ELR (cell line): ENCODE results near the gene HOXA9.
A peak's percentile ranks its signal among the peaks of the same experiment; 100 is the strongest.

Experiments used
- DNase-seq: peaks from one replicate; pipeline ENCODE4 v3.0.0-alpha.2; 2015; ENCODE audit warnings: low read depth

HOXA9 gene

GRCh38 chr7:27164367-27165088, 809 bp downstream of the HOXA9 start:
- DNase-seq, result no peak

DNA sequence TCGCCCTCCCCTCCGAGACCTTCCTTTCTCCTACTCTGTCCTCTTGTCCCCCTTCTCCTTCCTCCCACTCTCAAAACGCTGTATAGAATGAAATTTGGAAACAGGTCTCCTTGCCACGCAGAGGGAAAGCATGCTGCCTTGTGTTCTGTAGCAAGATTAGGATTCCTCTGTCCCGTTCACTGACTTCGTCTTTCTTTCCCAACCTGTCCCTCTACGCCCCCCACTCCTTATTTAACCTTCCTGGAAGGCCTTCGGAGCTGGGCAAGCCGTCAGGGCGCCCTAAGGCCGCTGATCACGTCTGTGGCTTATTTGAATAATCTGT, 1.3 kb downstream of the HOXA9 start:
- no peak for DNase-seq

GRCh38 chr7:27163288-27164044, 1.9 kb downstream of the HOXA9 start:
- no peak for DNase-seq

DNA sequence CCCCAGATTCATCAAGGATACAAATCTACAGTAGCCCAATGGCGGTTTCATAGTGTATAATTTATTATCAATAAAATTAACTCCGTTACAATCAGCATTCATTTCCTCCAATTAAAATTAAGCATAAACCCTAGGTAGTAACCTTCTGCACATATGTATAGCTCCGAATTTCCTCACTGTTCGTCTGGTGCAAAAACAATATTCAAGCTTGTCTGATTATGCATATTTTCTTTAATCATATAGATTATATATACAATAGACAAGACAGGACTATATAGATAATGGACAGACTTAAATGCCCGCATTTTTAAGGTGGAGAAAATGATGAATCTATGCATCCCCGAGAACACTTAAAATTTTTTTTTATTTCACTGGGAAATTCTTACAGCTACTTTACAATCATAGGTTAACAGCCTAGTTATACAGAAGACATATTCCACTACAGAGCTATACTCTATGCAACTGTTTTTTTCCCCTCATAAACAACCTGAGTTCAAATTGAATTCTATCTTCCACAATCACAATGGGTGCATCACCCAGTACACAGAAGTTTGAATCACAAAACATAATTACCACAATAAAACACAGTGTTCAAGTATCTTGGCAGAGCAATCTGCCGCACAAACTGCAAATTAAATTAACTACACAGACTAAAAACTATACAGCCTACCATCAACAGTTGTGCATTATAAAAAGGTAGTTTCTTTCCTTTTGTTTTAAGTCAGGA, 2.6 kb downstream of the HOXA9 start:
- DNase-seq, result no peak

DNA sequence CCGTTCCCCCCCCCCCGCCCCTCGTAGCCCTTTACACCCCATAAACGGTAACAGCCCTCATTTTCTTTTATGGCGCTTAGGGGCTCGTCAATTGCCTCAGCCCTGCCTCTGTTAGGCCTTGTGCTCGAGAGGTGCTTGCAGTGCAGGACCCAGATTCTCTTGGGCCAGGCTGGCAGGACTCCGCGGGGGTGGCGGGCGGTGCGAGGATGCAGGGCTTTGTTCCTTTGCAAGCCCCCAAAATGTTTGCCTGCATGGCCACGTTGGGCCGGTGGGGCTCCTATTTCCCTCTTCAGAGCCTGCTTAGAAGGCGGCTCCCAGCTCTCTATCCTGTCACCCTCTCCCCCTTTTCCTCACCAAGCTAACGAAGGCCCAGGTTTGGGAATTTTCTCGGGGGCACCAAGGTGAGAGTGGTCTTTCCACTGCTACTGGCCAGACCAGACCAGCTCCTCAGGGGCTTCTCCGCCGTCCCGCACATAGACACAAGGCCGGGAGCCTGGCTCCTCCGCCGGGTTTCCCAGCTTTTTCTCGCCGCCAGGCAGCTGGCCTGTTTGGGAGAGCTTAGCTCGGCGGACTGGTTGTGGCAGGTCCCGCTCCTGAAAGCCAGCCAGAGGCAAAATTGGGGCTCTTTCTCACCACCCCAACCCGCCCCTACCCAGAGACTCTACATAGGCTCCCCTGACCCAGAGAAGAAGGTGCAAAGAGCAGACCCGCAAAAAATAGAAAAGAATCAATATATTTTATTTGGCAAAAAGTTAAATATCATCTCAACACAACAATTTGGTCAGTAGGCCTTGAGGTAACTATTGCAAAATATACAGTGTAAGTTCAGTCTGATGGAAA, 3.4 kb downstream of the HOXA9 start:
- DNase-seq, result no peak

GRCh38 chr7:27161214-27161720, 4.1 kb downstream of the HOXA9 start:
- no peak for DNase-seq

DNA sequence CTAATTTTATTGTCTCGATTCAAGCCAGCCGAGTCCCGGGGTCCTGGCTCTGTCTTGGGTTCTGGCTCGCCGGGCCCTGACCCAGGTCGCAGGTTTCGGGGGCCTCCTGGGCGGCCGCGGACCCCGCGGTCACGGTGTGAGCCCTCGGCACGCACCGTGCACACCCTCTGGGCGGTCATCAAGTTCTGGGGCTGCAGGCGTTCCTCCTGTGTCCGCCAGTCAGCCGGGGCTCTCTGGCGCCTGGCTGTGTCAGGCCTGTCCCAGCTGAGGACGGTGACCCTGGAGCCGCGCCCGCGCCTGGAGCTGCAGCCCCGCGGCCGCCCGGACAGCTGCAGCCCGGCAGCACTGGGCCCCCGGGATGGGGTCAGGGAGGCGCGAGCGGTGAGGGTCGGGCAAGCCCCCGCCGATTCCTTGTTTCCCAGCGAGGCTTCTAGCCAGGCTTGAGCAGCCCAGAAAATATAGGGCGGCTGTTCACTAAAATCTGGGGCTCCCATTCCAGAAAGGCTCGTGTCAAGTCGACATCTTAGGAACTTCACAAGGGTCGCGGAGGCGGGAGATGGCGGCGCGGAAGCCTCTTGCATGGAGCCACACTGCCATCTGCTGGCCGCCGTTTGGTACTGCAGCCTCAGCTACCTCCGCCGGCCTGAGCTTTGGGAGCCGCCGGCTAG, 4.7 kb downstream of the HOXA9 start:
- peak; percentile 90 for DNase-seq

DNA sequence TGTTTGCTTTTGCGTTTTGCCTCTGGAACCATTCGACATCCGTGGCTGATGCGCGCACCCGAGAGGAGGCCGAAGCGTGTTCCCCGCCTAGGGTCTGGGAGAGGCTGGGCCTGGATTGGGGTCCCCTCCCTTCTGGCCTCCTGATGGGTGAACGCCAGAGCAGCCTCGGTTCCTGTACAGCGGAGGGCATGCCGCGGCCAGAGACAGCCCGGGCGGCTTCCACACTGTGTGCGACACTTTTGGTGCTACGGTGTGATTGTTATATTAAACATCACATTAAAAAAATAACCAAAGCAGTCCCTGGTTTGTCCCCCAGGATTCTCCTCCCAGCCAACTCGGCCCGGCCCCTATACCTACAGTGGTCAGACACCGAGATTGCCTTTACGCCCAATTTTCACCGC, 5.2 kb downstream of the HOXA9 start:
- DNase-seq, result no peak

DNA sequence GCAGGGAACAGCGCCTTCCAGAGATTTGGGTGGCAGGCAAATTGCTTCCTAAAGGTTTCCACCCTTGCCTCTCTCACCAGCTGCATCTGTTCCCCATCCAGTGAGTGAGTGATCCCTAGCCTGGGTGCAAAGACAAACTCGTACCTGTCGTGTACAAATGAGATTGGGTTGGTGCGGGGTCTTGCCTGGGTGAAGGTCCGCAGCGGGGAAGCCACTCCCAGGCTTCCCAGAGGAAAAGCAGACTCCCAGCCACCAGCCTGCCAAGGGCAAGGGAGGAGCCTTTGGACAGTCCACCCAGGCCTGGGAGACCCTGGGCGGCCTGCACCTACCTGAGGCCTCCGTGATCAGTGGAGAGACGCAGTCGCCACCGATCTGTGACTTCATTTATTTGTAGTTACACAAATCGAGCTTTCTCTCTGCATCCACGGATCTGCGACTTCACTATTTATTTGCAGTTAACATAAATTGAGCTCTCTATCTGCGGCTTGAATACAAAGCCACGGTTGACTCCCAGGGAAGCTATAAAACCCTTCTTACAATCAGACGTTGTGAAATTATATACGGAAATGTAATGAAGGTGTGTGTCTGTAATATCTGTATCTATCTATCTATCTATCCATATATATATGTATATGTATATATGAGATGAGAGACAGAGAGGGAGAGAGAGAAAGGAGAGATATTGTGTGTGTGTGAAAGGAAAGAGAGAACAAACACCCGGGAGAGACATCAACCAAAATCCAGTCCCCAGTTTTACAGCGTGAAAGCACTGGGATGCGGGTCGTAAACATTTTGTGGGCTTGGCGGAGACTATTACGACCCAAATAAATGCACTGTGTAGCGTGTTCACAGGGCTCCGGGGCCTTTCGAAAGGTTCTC, 5.8 kb downstream of the HOXA9 start:
- no peak for DNase-seq

DNA sequence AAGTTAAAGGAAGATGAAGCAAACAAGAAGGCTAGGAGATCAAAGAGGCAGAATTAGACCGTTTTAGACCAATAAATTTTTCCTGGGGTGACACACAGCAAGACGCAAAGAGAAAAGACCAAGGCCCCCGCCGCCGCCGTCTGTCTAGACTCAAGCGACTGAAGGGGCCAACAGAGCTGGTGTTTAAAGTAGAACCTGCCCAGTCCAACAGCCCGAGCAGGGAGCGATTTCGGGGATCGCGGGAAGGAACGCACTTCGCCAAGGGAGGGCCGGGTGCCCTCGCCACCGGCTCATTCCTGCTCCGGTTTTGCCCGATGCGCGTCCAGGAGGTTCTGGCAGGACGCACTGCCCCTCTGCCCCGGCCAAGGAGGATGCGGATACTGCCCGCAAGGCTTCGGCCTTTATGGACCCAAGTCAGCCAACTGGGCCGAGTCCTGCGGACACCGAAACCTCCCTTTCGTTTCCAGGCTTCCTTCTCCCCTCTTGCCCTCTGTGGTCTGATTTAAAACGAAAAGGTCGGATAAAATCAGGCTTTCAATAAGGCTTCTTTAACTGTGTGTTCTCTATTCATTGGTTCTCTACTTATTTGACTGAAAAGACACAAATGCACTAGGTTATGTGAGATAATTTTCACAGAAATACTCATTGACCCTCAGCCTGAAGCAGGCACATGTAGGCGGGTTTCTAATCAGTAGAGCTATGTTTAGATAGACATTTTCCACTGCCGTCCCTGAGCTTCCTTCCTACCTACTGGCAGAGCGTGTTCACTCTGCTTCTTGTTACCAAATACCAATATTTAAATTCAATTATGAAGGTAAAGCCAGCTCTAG, 6.7 kb downstream of the HOXA9 start:
- DNase-seq, result no peak

- DNase-seq, result no peak
Observed at GRCh38 chr7:27157702-27158431, 7.5 kb downstream of the HOXA9 start.

DNA sequence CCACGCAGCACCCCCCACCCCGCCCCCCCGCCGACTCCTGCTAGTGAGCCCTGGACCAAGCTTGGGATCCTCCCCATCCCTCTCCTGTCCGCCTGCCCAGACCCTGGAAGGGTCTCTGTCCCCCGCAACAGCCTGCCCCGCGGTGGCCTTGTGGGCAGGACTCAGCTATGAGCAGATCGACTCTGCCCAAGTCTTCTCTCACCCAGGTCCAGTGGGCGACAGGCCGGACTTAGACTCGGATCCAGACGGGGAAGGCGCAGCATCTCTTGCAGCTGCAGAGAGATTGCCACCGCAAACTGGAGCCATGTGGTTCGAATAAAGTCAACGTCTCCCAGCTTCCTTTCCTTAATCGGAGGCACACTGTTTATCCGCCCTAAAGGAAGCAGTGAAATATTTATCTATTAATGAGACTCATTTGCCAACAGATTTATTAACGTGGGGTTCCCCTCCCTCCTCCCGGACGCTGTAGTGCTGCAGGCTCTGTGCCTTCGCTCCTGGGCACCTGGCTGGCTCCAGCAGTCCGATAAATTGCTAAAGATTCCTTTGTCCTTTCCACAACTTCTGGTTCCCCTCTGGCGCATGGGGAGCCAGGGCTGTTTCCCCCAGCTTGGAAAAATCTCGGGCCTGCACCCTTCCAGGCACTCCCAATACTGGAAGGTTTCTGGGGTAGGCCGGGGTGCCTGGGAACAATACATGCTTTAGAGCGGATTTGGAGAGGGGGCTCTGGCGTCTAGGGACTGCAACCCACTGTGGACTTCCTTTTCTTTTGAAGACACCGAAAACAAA, 8.2 kb downstream of the HOXA9 start:
- DNase-seq, result no peak

DNA sequence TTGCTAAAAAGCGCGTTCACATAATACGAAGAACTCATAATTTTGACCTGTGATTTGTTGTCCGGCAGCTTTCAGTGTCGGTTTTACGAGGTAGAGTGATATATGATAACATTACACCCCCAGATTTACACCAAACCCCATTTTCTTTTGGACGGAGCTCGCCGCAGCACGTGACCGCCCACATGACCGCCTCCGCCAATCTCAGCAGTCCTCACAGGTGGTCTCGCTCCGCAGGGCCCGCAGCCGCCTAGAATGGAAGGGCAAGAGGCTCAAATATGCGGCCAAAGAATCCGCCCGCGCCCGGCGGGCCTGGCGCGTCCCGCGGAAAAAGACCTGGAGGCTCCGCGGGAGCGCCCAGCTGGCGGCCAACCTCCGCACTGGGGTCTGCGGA, 8.8 kb downstream of the HOXA9 start, which contains the start of gene HOXA7:
Gene HOXA7 (minus strand): TSS at position 168 of the 391 bp plus-strand sequence. CDS start 130 bp downstream, at position 38.
- peak; percentile 87 for DNase-seq

- DNase-seq, result peak; percentile 58
Observed at GRCh38 chr7:27155816-27156507, 9.4 kb downstream of the HOXA9 start.

DNA sequence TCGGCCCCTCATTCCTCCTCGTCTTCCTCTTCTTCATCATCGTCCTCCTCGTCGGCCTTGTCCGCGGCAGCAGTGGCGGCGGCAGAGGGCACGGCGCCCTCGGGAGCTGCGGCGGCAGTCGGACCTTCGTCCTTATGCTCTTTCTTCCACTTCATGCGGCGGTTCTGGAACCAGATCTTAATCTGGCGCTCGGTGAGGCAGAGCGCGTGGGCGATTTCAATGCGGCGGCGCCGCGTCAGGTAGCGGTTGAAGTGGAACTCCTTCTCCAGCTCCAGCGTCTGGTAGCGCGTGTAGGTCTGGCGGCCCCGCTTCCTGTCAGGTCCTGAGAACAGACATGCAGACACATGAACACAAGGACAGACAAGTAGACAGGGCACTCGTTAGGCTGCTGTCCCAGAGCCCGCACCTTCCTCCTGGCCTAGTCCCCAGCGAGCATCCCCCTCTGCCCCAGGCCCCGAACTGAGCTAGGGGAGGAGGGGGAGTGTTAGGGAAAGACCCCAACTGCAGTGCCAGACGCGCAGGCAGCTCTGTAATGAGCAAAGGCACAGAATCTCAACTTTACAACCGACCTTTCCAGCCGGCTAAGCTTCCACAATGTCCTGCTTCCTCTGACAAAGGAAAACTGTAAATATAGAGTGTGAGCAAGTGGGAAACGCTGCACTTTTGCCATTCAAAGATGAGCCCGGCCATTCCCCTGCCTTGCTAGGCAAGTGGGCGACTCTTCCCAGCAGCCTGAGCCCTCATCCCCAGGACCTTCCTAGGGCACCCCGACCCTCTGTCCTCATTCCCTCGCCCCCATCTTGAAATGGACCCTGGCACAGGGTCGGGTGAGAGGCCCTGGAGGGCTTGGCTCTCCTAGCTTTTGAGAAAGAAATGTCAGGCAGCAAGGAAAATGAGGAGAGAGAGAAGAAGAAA, 10.2 kb downstream of the HOXA9 start:
- DNase-seq, result no peak

GRCh38 chr7:27154369-27154768, 11.0 kb downstream of the HOXA9 start:
- no peak for DNase-seq
